HG03108 (cell line): ENCODE data around the gene BMPR2.
"Not testable (repeated sequence)": the region's sequence is repeated elsewhere in the genome, so short reads cannot be mapped to it uniquely, and the experiment has no call there.

Source experiments
- ATAC-seq: cut with Tn5 transposase; IDR thresholded peaks from one replicate; pipeline ENCODE4 v1.9.1; 2021; ENCODE audit warnings: moderate library complexity; ENCODE audit not compliant: unreplicated experiment

The BMPR2 gene

GRCh38 chr2:202375609-202376408, at the start of gene BMPR2:
BMPR2 (plus strand) TSS chr2:202376327; CDS start chr2:202377475, 1,148 bp downstream.
- ATAC-seq = peak; percentile 63

- ATAC-seq = no peak
Observed at GRCh38 chr2:202327858-202328257, 48.3 kb upstream of the BMPR2 start.

DNA sequence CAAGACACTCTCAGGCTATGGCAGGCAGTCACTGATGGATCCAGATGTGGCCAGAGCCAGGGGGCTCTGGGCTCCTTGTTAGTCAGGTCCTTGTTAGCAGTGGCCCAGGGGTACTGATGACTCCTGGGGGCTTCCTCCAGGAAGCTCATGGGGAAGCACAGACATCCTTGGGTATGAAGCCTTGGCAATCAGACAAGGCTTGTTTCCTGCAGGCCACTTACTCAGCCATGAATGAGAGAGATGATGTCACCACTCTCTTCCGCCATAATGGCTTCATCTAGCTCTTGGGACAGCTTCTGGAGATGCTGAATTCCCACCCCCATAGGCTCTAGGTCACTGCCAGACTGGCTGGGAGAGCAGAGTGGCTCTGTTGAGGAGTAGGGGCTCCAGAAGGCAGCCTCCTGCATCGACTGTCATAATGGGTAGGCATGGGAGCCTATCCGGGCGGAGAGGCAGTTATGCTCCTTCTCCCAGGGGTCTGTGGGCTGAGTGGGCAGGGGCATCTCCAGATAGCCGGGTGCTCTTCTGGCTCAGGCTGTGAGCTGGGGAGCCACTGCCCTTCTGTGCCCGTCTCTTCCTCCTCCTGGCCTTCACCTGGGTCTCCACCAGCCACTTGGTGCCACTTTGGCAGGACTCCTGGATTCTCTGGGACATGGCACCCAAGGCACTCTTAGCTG, 40.2 kb upstream of the BMPR2 start:
- no peak for ATAC-seq

GRCh38 chr2:202337151-202337550, 39.0 kb upstream of the BMPR2 start:
- no peak for ATAC-seq

GRCh38 chr2:202337706-202338346, 38.3 kb upstream of the BMPR2 start:
- ATAC-seq = no peak

DNA sequence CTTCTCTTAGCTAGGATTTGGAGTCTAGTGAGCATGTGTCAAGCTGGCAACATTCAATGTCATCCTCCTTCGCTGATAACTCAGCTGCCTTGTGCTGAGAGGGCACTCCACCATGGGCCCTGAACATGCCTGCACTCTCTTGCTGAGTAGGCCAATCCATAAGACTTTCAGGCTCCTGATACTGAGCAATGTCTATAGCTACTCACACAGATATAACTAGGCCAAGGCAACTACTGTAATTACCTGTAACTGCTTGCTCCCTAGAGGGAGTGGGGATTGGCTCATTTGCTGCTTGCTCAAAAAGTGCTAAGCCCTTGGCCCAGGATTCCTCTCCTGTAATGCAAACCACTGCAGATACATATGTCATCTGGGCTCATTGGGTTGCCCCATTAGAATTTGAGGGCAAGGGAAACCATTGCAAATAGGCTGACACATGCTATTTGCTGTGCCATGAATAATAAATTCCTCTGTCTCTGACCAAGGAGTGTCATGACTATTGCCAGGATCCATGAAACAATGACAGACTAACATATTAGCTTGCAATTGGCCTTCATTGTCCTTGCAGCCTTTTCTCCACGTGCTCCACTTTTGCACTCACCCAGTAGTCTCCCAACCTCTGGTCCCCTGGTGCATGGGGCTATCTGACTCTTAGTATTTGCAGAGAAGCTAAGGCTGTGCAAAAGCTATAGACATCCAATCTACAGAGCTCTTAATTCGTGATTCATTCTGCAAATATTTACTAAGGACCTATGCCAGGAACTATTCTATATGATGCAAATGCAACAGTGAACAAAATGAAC, 36.9 kb upstream of the BMPR2 start:
- no peak for ATAC-seq

GRCh38 chr2:202344178-202344577, 31.9 kb upstream of the BMPR2 start:
- ATAC-seq = no peak

- no peak for ATAC-seq
Observed at GRCh38 chr2:202346180-202346579, 29.9 kb upstream of the BMPR2 start.

GRCh38 chr2:202353430-202353829, 22.7 kb upstream of the BMPR2 start:
- ATAC-seq = no peak

DNA sequence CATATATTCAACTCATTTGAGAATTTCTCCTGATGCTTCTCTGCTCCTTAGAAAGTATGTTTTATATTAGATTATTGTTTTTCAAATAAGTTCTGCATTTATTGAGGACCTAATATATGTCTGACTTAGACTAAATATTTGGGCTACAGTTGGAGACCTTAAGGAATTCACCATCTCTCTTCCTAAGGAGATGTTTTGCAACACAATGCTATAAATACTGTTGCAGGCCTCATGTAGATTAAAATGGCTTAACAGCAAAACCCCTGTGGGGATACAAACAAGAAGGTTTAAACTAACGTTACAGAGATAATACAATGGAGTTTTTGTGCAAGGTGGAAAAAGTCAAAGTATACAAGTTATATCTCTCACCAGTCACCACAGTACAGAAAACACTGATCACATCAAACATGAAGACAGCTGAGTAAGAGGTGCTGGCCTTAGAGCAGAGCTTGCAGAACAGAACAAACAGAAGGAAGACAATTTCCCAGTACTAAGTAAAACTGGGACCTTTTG, 20.1 kb upstream of the BMPR2 start:
- no peak for ATAC-seq

DNA sequence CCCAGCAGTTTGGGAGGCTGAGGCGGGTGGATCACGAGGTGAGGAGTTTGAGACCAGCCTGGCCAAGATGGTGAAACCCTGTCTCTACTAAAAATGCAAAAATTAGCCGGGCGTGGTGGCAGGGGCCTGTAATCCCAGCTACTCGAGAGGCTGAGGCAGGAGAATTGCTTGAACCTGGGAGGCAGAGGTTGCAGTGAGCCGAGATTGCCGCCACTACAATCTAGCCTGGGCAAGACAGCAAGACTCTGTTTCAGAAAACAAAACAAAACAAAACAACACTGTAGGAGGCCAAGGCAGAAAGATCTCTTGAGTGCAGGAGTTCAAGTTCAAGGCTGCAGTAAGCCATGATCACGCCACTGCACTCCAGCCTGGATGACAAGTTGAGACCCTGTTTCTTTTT, 17.2 kb upstream of the BMPR2 start:
- ATAC-seq = not testable (repeated sequence)

DNA sequence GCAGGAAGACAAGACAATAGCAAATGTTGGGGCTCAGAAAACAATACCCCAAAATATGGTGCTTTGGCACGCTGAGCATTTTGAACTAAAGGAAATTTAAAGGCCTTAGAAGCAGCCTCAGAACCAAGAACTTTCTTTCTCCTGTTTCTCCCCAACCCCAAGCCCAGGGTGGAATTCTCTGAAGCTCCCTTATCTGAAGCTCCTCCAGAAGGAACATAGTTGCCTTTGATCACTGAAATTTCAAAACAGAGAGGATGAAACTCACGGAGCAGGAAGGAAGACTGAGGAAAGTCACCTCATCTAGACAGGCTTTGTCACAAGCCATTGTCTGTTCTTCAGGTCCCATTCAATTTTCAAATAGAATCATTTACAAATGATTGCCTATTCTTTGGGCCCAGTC, 15.5 kb upstream of the BMPR2 start:
- no peak for ATAC-seq

- no peak for ATAC-seq
Observed at GRCh38 chr2:202361108-202361507, 15.0 kb upstream of the BMPR2 start.

DNA sequence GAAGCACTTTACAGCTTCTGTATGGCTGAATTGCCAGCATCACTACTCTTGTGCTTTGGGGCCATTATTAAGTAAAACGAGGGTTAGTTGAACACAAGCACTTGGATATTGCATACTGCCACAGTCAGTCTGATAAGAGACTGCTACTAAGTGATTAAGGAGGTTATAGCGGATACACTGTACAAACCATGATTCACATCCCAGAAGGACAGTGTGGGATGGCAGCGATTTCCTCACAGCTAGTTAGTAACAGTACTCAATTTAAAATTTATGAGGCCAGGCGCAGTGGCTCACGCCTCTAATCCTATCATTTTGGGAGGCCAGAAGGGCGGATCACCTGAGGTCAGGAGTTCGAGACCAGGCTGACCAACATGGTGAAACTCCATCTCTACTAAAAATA, 2.6 kb upstream of the BMPR2 start:
- no peak for ATAC-seq

GRCh38 chr2:202374383-202374782, 1.7 kb upstream of the BMPR2 start:
- ATAC-seq = not testable (repeated sequence)

DNA sequence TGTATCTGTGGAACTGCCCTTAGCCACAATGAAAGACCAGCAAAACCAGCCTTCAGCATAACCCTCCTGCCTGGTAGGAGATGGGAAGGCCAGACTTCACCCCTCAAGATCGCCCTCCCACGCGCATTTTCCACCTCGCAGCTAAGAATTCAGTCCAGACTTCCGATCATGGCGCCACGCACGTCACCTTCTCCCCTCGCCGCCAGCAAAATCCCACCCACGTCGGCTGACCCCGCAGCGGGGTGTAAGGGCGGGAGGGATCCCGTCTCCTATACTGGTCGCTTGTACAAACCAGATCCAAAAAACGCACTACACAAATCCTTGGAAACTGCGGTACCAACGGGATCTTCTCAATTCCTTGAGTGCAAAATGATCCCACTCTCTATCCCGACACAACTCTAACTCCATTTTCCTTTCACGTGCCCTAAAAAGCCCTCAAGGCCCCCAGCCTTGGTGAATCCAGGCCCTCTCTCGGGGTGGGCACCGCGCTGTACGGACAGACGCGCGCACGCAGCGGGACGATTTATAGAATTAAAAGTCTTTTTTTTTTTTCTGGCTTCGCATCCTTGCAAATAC, 1.0 kb upstream of the BMPR2 start:
- ATAC-seq = no peak

DNA sequence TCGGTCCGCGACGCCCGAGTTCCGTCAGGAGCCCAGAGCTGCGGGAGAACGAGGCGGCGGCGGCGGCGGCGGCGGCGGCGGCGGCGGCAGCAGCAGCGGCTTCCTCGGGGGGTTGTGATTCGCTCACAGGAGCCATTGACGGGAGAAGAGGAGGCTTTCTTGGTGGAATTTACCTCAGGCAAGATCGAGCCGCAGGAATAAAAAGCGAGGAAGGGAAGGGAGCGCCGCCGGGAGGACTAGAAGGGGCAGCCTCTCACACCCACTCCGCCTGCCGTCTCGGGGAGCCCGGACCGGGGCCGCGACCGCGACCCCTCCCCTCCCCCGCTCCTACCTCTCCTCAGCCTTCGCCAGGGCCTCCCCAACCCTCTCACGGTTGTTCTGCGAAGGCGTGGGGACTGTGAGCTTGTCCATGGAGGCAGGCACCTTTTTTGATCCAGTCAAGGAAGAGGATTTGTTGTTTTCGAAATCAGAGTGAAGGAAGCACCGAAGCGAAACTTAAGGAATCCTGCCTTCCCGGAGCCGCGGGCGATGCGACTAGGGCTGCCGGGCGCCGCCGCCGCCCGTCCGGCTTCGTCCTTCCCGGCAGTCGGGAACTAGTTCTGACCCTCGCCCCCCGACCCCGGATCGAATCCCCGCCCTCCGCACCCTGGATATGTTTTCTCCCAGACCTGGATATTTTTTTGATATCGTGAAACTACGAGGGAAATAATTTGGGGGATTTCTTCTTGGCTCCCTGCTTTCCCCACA, 506 bp downstream of the BMPR2 start:
- peak; percentile 6 for ATAC-seq

- no peak for ATAC-seq
Observed at GRCh38 chr2:202377207-202377761, 1.2 kb downstream of the BMPR2 start.

GRCh38 chr2:202378001-202378400, 1.9 kb downstream of the BMPR2 start:
- no peak for ATAC-seq
